ENCODE measurements around the gene FBLN7.

FBLN7 gene

DNA sequence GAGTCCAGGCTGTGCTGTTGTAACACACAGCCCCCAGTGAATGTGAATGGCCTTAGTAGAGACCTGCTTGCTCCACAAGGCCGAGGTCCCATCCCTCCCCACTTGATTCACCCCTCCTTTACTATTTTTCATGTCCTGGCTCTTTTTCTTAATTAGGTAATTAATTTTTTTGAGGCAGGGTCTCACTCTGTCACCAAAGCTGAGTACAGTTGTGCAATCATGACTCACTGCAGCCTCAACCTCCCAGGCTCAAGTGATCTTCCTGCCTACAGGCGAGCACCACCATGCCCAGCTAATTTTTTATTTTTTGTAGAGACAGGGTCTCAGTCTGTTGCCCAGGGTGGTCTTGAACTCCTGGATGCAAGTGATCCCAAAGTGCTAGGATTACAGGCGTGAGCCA, 19.3 kb downstream of the FBLN7 start:
- Histone ChIP-seq H3K9me3 (ENCODE audit: control insufficient read depth, insufficient read depth, low read depth, low read length) (no peaks in the 10 kb centered on the region), H3K27ac (ENCODE audit: extremely low read depth, low read depth, low read length) (no peak overlapping the region), H3K4me3 (ENCODE audit: low read depth, low read length) (no peak overlapping the region), H3K4me1 (ENCODE audit: control insufficient read depth, insufficient read depth, low read length) (no peaks in the 10 kb centered on the region), H3K36me3 (ENCODE audit: control insufficient read depth in 2 of 2, insufficient read depth in 1 of 2, low read length in 2 of 2) (no peaks in the 10 kb centered on the region)
- TF ChIP-seq ZNF37A (tag by site-specific recombination; IDR thresholded peaks at IDR 0.05) (no peak), ZNF555 (tag by site-specific recombination; conservative IDR thresholded peaks at IDR 0.05) (no peak), ZNF600 (tag by site-specific recombination; IDR thresholded peaks at IDR 0.05) (no peak), YY2 (tag by site-specific recombination; IDR thresholded peaks at IDR 0.05) (no peak), KLF9 (tag by site-specific recombination; IDR thresholded peaks at IDR 0.05; ENCODE audit: low read depth) (no peak), ZNF394 (tag by site-specific recombination; IDR thresholded peaks at IDR 0.05; ENCODE audit: borderline replicate concordance) (no peak), ZNF223 (tag by site-specific recombination; IDR thresholded peaks at IDR 0.05) (no peak), ZNF580 (tag by site-specific recombination; IDR thresholded peaks at IDR 0.05) (no peak), ELK4 (IDR thresholded peaks at IDR 0.05; ENCODE audit: borderline replicate concordance, low read depth, low read length) (no peak), HOXD13 (CRISPR knock-in tag; IDR thresholded peaks at IDR 0.05; ENCODE audit: borderline replicate concordance) (no peak), KLF7 (tag by site-specific recombination; IDR thresholded peaks at IDR 0.05; ENCODE audit: borderline replicate concordance) (no peak), ZNF354C (tag by site-specific recombination; IDR thresholded peaks at IDR 0.05; ENCODE audit: borderline replicate concordance, low read depth) (no peak), ZNF830 (tag by site-specific recombination; IDR thresholded peaks at IDR 0.05; ENCODE audit: low read depth) (no peak), ZNF155 (tag by site-specific recombination; IDR thresholded peaks at IDR 0.05) (no peak), ZNF514 (tag by site-specific recombination; IDR thresholded peaks at IDR 0.05) (no peak)
- TF ChIP-seq, protein P1, sequence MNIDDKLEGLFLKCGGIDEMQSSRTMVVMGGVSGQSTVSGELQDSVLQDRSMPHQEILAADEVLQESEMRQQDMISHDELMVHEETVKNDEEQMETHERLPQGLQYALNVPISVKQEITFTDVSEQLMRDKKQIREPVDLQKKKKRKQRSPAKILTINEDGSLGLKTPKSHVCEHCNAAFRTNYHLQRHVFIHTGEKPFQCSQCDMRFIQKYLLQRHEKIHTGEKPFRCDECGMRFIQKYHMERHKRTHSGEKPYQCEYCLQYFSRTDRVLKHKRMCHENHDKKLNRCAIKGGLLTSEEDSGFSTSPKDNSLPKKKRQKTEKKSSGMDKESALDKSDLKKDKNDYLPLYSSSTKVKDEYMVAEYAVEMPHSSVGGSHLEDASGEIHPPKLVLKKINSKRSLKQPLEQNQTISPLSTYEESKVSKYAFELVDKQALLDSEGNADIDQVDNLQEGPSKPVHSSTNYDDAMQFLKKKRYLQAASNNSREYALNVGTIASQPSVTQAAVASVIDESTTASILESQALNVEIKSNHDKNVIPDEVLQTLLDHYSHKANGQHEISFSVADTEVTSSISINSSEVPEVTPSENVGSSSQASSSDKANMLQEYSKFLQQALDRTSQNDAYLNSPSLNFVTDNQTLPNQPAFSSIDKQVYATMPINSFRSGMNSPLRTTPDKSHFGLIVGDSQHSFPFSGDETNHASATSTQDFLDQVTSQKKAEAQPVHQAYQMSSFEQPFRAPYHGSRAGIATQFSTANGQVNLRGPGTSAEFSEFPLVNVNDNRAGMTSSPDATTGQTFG (tag by site-specific recombination; IDR thresholded peaks at IDR 0.05; ENCODE audit: borderline replicate concordance) = no peak
- TF ChIP-seq, protein P2, sequence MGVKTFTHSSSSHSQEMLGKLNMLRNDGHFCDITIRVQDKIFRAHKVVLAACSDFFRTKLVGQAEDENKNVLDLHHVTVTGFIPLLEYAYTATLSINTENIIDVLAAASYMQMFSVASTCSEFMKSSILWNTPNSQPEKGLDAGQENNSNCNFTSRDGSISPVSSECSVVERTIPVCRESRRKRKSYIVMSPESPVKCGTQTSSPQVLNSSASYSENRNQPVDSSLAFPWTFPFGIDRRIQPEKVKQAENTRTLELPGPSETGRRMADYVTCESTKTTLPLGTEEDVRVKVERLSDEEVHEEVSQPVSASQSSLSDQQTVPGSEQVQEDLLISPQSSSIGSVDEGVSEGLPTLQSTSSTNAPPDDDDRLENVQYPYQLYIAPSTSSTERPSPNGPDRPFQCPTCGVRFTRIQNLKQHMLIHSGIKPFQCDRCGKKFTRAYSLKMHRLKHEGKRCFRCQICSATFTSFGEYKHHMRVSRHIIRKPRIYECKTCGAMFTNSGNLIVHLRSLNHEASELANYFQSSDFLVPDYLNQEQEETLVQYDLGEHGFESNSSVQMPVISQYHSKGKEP (tag by site-specific recombination; IDR thresholded peaks at IDR 0.05) = no peak
- ChIA-PET CTCF (no interaction called here), POLR2A (no interaction called here)

DNA sequence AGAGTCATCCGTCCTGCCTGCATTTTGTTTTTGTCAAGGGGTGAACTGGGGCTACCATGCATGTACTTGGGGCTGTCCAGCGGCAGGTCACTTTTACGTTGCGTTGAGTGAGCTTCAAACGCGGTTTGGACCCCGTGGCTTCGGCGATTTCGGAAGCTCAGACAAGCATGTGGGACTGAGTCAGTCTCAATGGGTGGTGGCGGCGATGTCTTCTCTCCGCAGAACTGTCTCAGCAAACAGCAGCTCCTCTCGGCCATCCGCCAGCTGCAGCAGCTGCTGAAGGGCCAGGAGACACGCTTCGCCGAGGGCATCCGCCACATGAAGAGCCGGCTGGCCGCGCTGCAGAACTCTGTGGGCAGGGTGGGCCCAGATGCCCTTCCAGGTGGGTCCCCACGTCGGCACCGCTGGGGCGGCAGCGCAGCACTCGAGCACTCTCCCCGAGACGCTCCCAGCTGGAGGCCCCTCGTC, 21.3 kb downstream of the FBLN7 start:
- Histone ChIP-seq H3K36me3 (ENCODE audit: control insufficient read depth in 2 of 2, insufficient read depth in 1 of 2, low read length in 2 of 2) (no peaks in the 10 kb centered on the region), H3K4me1 (ENCODE audit: control insufficient read depth, insufficient read depth, low read length) (no peaks in the 10 kb centered on the region), H3K9me3 (ENCODE audit: control insufficient read depth, insufficient read depth, low read depth, low read length) (no peaks in the 10 kb centered on the region), H3K4me3 (ENCODE audit: low read depth, low read length) (no peak overlapping the region), H3K27ac (ENCODE audit: extremely low read depth, low read depth, low read length) (no peak overlapping the region)
- TF ChIP-seq ZNF394 (tag by site-specific recombination; IDR thresholded peaks at IDR 0.05; ENCODE audit: borderline replicate concordance) (no peak), ZNF16 (tag by site-specific recombination; IDR thresholded peaks at IDR 0.05; ENCODE audit: low read depth) (no peak), WT1 (tag by site-specific recombination; IDR thresholded peaks at IDR 0.05) (no peak), TRIM28 (IDR thresholded peaks at IDR 0.05; ENCODE audit: borderline replicate concordance, low read length) (no peak), ZNF513 (tag by site-specific recombination; IDR thresholded peaks at IDR 0.05) (no peak), ZNF138 (tag by site-specific recombination; IDR thresholded peaks at IDR 0.05; ENCODE audit: borderline replicate concordance) (no peak), ZXDB (tag by site-specific recombination; IDR thresholded peaks at IDR 0.05) (no peak), ZNF791 (tag by site-specific recombination; IDR thresholded peaks at IDR 0.05) (no peak), ZNF133 (tag by site-specific recombination; IDR thresholded peaks at IDR 0.05) (no peak), ZNF239 (tag by site-specific recombination; IDR thresholded peaks at IDR 0.05) (no peak), ZNF354C (tag by site-specific recombination; IDR thresholded peaks at IDR 0.05; ENCODE audit: borderline replicate concordance, low read depth) (no peak)
- TF ChIP-seq, protein P1 (tag by site-specific recombination; IDR thresholded peaks at IDR 0.05; ENCODE audit: borderline replicate concordance) = no peak
- POLR2A ChIA-PET = no interaction called here
- CTCF ChIA-PET = interaction anchor here (0.5 kb wide), 1 partner anchor 1348 kb away, joined by 3 read pairs; no protein-coding TSS in a partner anchor

Measured in HEK293 (cell line).